PC-3 (cell line): ENCODE measurements around the gene SCLY. TPM values are rescaled to one million over a fixed set of nuclear protein-coding genes. Genes with fewer than 3 reads are reported as not detected.
A peak's percentile ranks its signal among the peaks of the same experiment; 100 is the strongest.

ENCODE experiments used
- ATAC-seq: fragments of 200-7000 bp; cut with Tn5 transposase; 2 replicates; pipeline ENCODE4 v1.9.1; 2020; ENCODE audit warnings: mild to moderate bottlenecking, moderate library complexity
- BruUV-seq: library from RNA; stranded (reverse); fragments of 400-500 nt; replicated peaks from 2 replicates; lab custom pipeline; 2021; lab: Mats Ljungman, UMichigan
- CTCF ChIA-PET: fragments of 300-600 bp; sonication (Branson Sonifier 250); formaldehyde crosslinking; loops from one replicate; lab custom pipeline; 2022; ENCODE audit warnings: antibody characterized with exemption; lab: Charles Lee
- POLR2A ChIA-PET: fragments of 300-600 bp; sonication (Branson Sonifier 250); formaldehyde crosslinking; loops from one replicate; lab custom pipeline; 2022; ENCODE audit warnings: antibody characterized with exemption; ENCODE audit not compliant: unreplicated experiment; lab: Charles Lee
- DNase-seq: peaks from one replicate; pipeline ENCODE4 v3.0.0-alpha.2; 2015
- H2AFZ ChIP-seq: fragments of 300-600 bp; sonication (generic); 2 replicates; pipeline ENCODE4 v1.6.0; 2016; ENCODE audit warnings: antibody characterized with exemption, low read length
- H3F3A ChIP-seq: fragments of 300-600 bp; sonication (generic); one replicate; pipeline ENCODE4 v1.6.0; 2017; ENCODE audit warnings: antibody characterized with exemption, low read length, control low read depth, mild to moderate bottlenecking; ENCODE audit not compliant: unreplicated experiment
- H3K27ac ChIP-seq: fragments of 300-600 bp; sonication (generic); 2 replicates; pipeline ENCODE4 v1.5.1; 2016; ENCODE audit warnings: mild to moderate bottlenecking, low read length
- H3K27me3 ChIP-seq: fragments of 300-600 bp; sonication (generic); 2 replicates; pipeline ENCODE4 v1.6.1; 2016; ENCODE audit warnings: low read length, mixed read lengths
- H3K36me3 ChIP-seq: fragments of 300-600 bp; sonication (generic); 2 replicates; pipeline ENCODE4 v1.6.1; 2016; ENCODE audit warnings: low read depth, mixed run types, low read length, mixed read lengths
- H3K4me1 ChIP-seq: fragments of 300-600 bp; sonication (generic); 2 replicates; pipeline ENCODE4 v1.5.1; 2016; ENCODE audit warnings: low read length; ENCODE audit not compliant: insufficient read depth
- H3K4me2 ChIP-seq: fragments of 300-600 bp; sonication (generic); 2 replicates; pipeline ENCODE4 v1.6.0; 2016; ENCODE audit warnings: low read length
- H3K4me3 ChIP-seq: fragments of 300-600 bp; sonication (generic); 2 replicates; pipeline ENCODE4 v1.5.1; 2016; ENCODE audit warnings: mild to moderate bottlenecking, low read length, mixed read lengths
- H3K79me2 ChIP-seq: fragments of 300-600 bp; sonication (generic); 2 replicates; pipeline ENCODE4 v1.6.1; 2017; ENCODE audit warnings: low read length, mixed read lengths
- H3K9ac ChIP-seq: fragments of 300-600 bp; sonication (generic); 2 replicates; pipeline ENCODE4 v1.6.0; 2016; ENCODE audit warnings: mild to moderate bottlenecking, low read length
- H3K9me2 ChIP-seq: fragments of 300-600 bp; sonication (generic); replicated peaks from 2 replicates; pipeline ENCODE4 v1.6.1; 2016; ENCODE audit warnings: mixed run types, low read length, mixed read lengths
- H3K9me3 ChIP-seq: fragments of 300-600 bp; sonication (generic); 2 replicates; pipeline ENCODE4 v1.6.1; 2016; ENCODE audit warnings: low read length, mixed read lengths
- H4K20me1 ChIP-seq: fragments of 300-600 bp; sonication (generic); 2 replicates; pipeline ENCODE4 v1.6.1; 2016; ENCODE audit warnings: low read length, mixed read lengths
- EZH2 ChIP-seq: fragments of 300-600 bp; sonication (generic); IDR thresholded peaks from one replicate; pipeline ENCODE4 v1.6.1; 2017; ENCODE audit warnings: antibody characterized with exemption, mild to moderate bottlenecking, low read length; ENCODE audit not compliant: unreplicated experiment
- EZH2phosphoT487 ChIP-seq: fragments of 300-600 bp; sonication (generic); IDR thresholded peaks from 2 replicates; pipeline ENCODE4 v1.6.1; 2018; ENCODE audit warnings: mild to moderate bottlenecking, antibody characterized with exemption, low read length, borderline replicate concordance
- intact Hi-C: fragments of 100-400 bp; cut with micrococcal nuclease; formaldehyde crosslinking; loops from 2 replicates; pipeline ENCODE4 v1.9.0; 2023
- total RNA-seq: library from RNA; depleted of rRNA; stranded (reverse); fragments of >200 nt; gene quantifications from 2 replicates; pipeline ENCODE4 v1.2.3, GENCODE V29; 2014
- TF ChIP-seq, protein P1 (sequence below): fragments of 300-600 bp; sonication (generic); conservative IDR thresholded peaks from 2 replicates; pipeline ENCODE4 v1.5.1; 2017; ENCODE audit warnings: antibody characterized with exemption, low read depth, mild to moderate bottlenecking, low read length

The SCLY gene
- total RNA-seq, 1 experiment from 2014 or later = 23.1 TPM

DNA sequence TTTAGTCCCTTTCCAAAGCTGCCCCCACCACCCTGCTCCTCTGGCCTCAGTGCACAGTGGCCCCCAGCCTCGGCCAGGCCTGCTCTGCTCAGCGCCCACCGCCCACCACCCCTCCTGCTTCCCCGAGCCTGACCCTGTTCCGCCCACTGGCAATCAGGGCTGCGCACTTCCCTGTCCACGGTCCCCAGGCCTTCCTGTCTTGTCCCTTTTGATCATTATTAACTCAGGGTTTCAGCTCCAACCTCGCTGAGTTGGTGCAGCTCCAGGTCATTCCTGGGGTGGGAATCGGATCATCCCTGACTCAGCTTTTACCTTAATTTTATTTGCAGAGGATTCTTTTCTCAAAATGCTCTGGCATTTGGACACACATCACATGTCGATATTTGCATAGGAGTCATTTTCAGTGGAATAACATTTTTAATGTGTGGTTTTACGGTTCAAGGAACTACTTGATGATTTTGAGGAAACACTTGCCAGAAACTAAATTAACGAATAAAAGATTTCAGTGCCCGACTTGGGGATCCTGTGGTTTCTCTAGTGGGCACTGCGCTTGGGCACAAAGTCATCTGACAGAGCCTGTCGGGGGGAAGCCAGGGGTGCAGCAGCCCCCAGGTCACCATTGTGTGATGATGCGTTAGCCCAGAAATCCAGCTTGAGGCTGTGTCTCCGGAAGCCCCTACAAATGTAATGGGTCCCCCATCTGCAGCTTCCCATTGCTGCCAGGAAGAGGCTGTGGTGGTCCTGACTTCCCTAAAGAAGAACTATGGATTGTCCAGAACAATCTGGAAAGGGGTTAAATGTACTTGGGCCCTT lies 38.3 kb downstream of the SCLY start:
- no peaks in the 10 kb centered on the region for H3K9me3 ChIP-seq
- H3K4me1 ChIP-seq = peaks cover 11% of the 10 kb centered on the region
- no peaks in the 10 kb centered on the region for H3K9me2 ChIP-seq
- no peak overlapping the region for H3K9ac ChIP-seq
- H3F3A ChIP-seq = no peaks in the 10 kb centered on the region
- peak; percentile 50 for DNase-seq
- peak overlapping the region; percentile 55 for H3K4me2 ChIP-seq
- CTCF ChIA-PET = interaction anchor here (0.5 kb wide), 1 partner anchor 425 kb away, joined by 4 read pairs; no protein-coding TSS in a partner anchor
- no peaks in the 10 kb centered on the region for H3K36me3 ChIP-seq
- no peak overlapping the region for H3K4me3 ChIP-seq
- intact Hi-C loops = loop anchor here (1.0 kb wide), 1 partner anchor 24 kb away; no protein-coding TSS in a partner anchor
- no TSS peak for BruUV-seq
- H3K27me3 ChIP-seq = no peaks in the 10 kb centered on the region
- TF ChIP-seq EZH2phosphoT487 (no peak), EZH2 (no peak)
- ATAC-seq = peak; percentile 39
- H3K79me2 ChIP-seq = no peaks in the 10 kb centered on the region
- peak overlapping the region; percentile 60 for H3K27ac ChIP-seq
- H2AFZ ChIP-seq = peak overlapping the region; percentile 44; the same call in 1 of the 2 replicates
- H4K20me1 ChIP-seq = no peaks in the 10 kb centered on the region
- POLR2A ChIA-PET = no interaction called here

DNA sequence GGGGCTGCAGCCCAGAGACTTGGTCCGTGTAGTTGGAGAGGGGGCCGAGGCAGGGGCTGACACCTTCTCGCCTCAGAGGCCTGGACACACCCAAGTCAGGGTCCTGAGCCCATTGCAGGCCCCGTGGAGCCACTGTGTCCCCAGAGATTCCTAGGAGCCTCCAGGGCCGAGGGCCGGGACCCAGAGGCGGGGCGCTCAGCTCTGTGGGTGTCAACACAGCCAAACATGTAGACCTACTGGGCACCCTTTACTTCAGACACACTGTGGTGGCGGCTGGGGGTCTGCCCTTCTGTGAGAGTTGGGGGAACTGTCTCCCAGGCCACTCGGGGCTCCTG lies 38.9 kb downstream of the SCLY start:
- ATAC-seq (no peak), DNase-seq (no peak)
- intact Hi-C loops = no loop called here
- Histone ChIP-seq H2AFZ (no peak overlapping the region), H3K79me2 (no peaks in the 10 kb centered on the region), H4K20me1 (no peaks in the 10 kb centered on the region), H3K4me1 (peaks cover 11% of the 10 kb centered on the region), H3K9me2 (no peaks in the 10 kb centered on the region), H3K27me3 (no peaks in the 10 kb centered on the region), H3K4me2 (no peak overlapping the region), H3K9ac (no peak overlapping the region), H3F3A (no peaks in the 10 kb centered on the region), H3K9me3 (no peaks in the 10 kb centered on the region), H3K36me3 (no peaks in the 10 kb centered on the region), H3K27ac (0 out of 2 replicates have a peak overlapping the region, but pooled peaks have one; percentile 12), H3K4me3 (no peak overlapping the region)
- ChIA-PET CTCF (no interaction called here), POLR2A (no interaction called here)
- BruUV-seq = no TSS peak
- TF ChIP-seq EZH2 = no peak
- TF ChIP-seq, protein P1, sequence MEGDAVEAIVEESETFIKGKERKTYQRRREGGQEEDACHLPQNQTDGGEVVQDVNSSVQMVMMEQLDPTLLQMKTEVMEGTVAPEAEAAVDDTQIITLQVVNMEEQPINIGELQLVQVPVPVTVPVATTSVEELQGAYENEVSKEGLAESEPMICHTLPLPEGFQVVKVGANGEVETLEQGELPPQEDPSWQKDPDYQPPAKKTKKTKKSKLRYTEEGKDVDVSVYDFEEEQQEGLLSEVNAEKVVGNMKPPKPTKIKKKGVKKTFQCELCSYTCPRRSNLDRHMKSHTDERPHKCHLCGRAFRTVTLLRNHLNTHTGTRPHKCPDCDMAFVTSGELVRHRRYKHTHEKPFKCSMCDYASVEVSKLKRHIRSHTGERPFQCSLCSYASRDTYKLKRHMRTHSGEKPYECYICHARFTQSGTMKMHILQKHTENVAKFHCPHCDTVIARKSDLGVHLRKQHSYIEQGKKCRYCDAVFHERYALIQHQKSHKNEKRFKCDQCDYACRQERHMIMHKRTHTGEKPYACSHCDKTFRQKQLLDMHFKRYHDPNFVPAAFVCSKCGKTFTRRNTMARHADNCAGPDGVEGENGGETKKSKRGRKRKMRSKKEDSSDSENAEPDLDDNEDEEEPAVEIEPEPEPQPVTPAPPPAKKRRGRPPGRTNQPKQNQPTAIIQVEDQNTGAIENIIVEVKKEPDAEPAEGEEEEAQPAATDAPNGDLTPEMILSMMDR = no peak

DNA sequence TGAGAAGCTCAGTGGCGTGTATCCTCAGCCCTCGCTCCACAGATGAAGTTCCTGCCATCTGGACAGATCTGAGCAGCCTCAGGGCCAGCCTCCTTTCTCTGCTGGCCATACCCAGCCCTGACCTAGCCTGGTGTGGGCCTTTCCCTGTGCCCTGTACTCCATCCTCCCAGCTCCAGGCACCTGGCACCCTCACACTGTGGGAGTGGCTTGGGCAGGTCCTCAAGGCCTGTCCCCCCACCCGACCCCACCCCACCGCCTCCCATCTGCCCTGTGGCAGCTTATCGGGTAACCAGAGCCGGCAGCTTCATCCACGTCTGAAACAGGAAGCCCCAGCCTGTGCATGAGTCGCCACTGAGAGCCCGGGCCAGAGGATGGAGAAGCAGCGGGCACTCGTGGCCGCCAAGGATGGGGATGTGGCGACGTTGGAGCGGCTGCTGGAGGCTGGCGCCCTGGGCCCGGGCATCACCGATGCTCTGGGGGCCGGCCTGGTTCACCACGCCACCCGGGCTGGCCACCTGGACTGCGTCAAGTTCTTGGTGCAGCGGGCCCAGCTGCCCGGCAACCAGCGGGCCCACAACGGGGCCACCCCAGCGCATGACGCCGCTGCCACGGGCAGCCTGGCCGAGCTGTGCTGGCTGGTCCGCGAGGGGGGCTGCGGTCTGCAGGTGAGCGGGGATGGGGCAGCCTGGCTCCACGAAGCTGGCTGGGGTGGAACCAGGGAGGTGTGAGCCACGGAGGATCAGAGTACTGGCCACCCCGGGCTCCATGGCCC lies 39.4 kb downstream of the SCLY start, which contains the start of gene ESPNL:
Gene ESPNL (plus strand): TSS at position 292 of the 772 bp plus-strand sequence. CDS start 80 bp downstream, at position 372.
- DNase-seq = peak; percentile 12
- no peaks in the 10 kb centered on the region for H3K9me3 ChIP-seq
- TF ChIP-seq, protein P1 = no peak
- TF ChIP-seq EZH2phosphoT487 = no peak
- no peaks in the 10 kb centered on the region for H4K20me1 ChIP-seq
- ATAC-seq = peak; percentile 27; the same call in 1 of the 2 replicates
- ChIA-PET POLR2A (no interaction called here), CTCF (no interaction called here)
- H3K27ac ChIP-seq = 0 out of 2 replicates have a peak within 1 kb of the TSS, but pooled peaks have one; percentile 12
- H3K27me3 ChIP-seq = no peaks in the 10 kb centered on the region
- H3K4me3 ChIP-seq = no peak within 1 kb of the TSS
- H3K9me2 ChIP-seq = no peaks in the 10 kb centered on the region
- no peak within 1 kb of the TSS for H3K4me2 ChIP-seq
- BruUV-seq = no TSS peak
- no peaks in the 10 kb centered on the region for H3F3A ChIP-seq
- H3K79me2 ChIP-seq = no peaks in the 10 kb centered on the region
- H3K36me3 ChIP-seq = no peaks in the 10 kb centered on the region
- intact Hi-C loops = no loop called here
- no peak within 1 kb of the TSS for H3K9ac ChIP-seq
- peaks cover 11% of the 10 kb centered on the region for H3K4me1 ChIP-seq
- no peak within 1 kb of the TSS for H2AFZ ChIP-seq
